WTC11 (cell line): Measurements from ENCODE around the gene USH2A. TPM values are rescaled to one million over a fixed set of nuclear protein-coding genes. Genes with fewer than 3 reads are reported as not detected.

Source experiments
- ATAC-seq: fragments of 200-7000 bp; cut with Tn5 transposase; 2 replicates; pipeline ENCODE4 v1.10.0; 2021; ENCODE audit warnings: mild to moderate bottlenecking, moderate library complexity
- CTCF ChIA-PET: fragments of 300-600 bp; sonication (Branson Sonifier 250); formaldehyde crosslinking; loops from one replicate; lab custom pipeline; 2021; ENCODE audit warnings: antibody characterized with exemption; lab: Charles Lee
- POLR2A ChIA-PET: fragments of 350-600 bp; sonication (Branson Sonifier 250); formaldehyde crosslinking; loops from one replicate; lab custom pipeline; 2021; ENCODE audit warnings: antibody characterized with exemption; lab: Charles Lee
- DNase-seq: peaks from one replicate; pipeline ENCODE4 v3.0.0; 2021; ENCODE audit warnings: low spot score
- H3K27ac Mint-ChIP-seq: 2 replicates; pipeline ENCODE4 v1.8.0; 2021; ENCODE audit warnings: mixed read lengths
- H3K27me3 Mint-ChIP-seq: 2 replicates; pipeline ENCODE4 v1.8.0; 2021; ENCODE audit warnings: low read depth, mild to moderate bottlenecking, moderate library complexity, mixed read lengths
- H3K36me3 Mint-ChIP-seq: 2 replicates; pipeline ENCODE4 v1.8.0; 2021; ENCODE audit warnings: mixed read lengths
- H3K4me1 Mint-ChIP-seq: 2 replicates; pipeline ENCODE4 v1.8.0; 2022; ENCODE audit warnings: mixed read lengths
- H3K4me3 Mint-ChIP-seq: 2 replicates; pipeline ENCODE4 v1.8.0; 2021; ENCODE audit warnings: mild to moderate bottlenecking, moderate library complexity, mixed read lengths
- H3K9me3 Mint-ChIP-seq: 2 replicates; pipeline ENCODE4 v1.8.0; 2021; ENCODE audit warnings: mixed read lengths
- ARID4B ChIP-seq: sonication (generic); formaldehyde crosslinking; IDR thresholded peaks from 2 replicates; pipeline ENCODE4 v1.8.0; 2023; ENCODE audit warnings: missing genetic modification reagents, mild to moderate bottlenecking, borderline replicate concordance
- ATF1 ChIP-seq: sonication (generic); formaldehyde crosslinking; IDR thresholded peaks from 2 replicates; pipeline ENCODE4 v1.8.1; 2023; ENCODE audit warnings: mild to moderate bottlenecking, moderate library complexity, missing genetic modification reagents
- ATF3 ChIP-seq: sonication (generic); formaldehyde crosslinking; conservative IDR thresholded peaks from 2 replicates; pipeline ENCODE4 v1.8.1; 2022; ENCODE audit warnings: mild to moderate bottlenecking, missing genetic modification reagents
- CDX4 ChIP-seq: fragments of 250-450 bp; sonication (Bioruptor Pico); IDR thresholded peaks from 2 replicates; pipeline ENCODE4 v1.9.0; 2021; ENCODE audit warnings: moderate library complexity, mild to moderate bottlenecking, inconsistent platforms, borderline replicate concordance
- EMX1 ChIP-seq: fragments of 250-450 bp; sonication (Bioruptor Pico); IDR thresholded peaks from 2 replicates; pipeline ENCODE4 v1.8.0; 2021; ENCODE audit warnings: mild to moderate bottlenecking
- ERG ChIP-seq: fragments of 250-450 bp; sonication (Bioruptor Pico); IDR thresholded peaks from 2 replicates; pipeline ENCODE4 v1.8.0; 2021; ENCODE audit warnings: mild to moderate bottlenecking
- ESRRA ChIP-seq: sonication (generic); formaldehyde crosslinking; IDR thresholded peaks from 2 replicates; pipeline ENCODE4 v1.8.1; 2022; ENCODE audit warnings: mild to moderate bottlenecking, missing genetic modification reagents, borderline replicate concordance
- FOXP4 ChIP-seq: sonication (generic); formaldehyde crosslinking; IDR thresholded peaks from 2 replicates; pipeline ENCODE4 v1.8.0; 2022; ENCODE audit warnings: mild to moderate bottlenecking, missing genetic modification reagents
- GTF2I ChIP-seq: fragments of 250-450 bp; sonication (Bioruptor Pico); conservative IDR thresholded peaks from 2 replicates; pipeline ENCODE4 v1.4.0; 2021; ENCODE audit warnings: mild to moderate bottlenecking
- IRF1 ChIP-seq: sonication (generic); formaldehyde crosslinking; IDR thresholded peaks from 2 replicates; pipeline ENCODE4 v1.8.0; 2023; ENCODE audit warnings: missing genetic modification reagents
- NFATC4 ChIP-seq: fragments of 250-450 bp; sonication (Bioruptor Pico); IDR thresholded peaks from 2 replicates; pipeline ENCODE4 v1.9.0; 2021; ENCODE audit warnings: mild to moderate bottlenecking
- NFYB ChIP-seq: sonication (generic); formaldehyde crosslinking; conservative IDR thresholded peaks from 2 replicates; pipeline ENCODE4 v1.8.0; 2022; ENCODE audit warnings: low read depth, missing genetic modification reagents
- NR1H2 ChIP-seq: sonication (generic); formaldehyde crosslinking; IDR thresholded peaks from 2 replicates; pipeline ENCODE4 v1.9.0; 2021; ENCODE audit warnings: mild to moderate bottlenecking, moderate library complexity, missing genetic modification reagents
- PRDM15 ChIP-seq: sonication (generic); formaldehyde crosslinking; IDR thresholded peaks from 2 replicates; pipeline ENCODE4 v1.8.0; 2022; ENCODE audit warnings: missing genetic modification reagents
- TEAD1 ChIP-seq: sonication (generic); formaldehyde crosslinking; IDR thresholded peaks from 2 replicates; pipeline ENCODE4 v1.8.0; 2022; ENCODE audit warnings: mild to moderate bottlenecking, missing genetic modification reagents
- ZNF138 ChIP-seq: sonication (generic); formaldehyde crosslinking; conservative IDR thresholded peaks from 2 replicates; pipeline ENCODE4 v1.8.1; 2022; ENCODE audit warnings: mild to moderate bottlenecking, moderate library complexity, missing genetic modification reagents
- ZNF232 ChIP-seq: sonication (generic); formaldehyde crosslinking; IDR thresholded peaks from 2 replicates; pipeline ENCODE4 v1.8.0; 2022; ENCODE audit warnings: mild to moderate bottlenecking, missing genetic modification reagents
- ZNF263 ChIP-seq: sonication (generic); formaldehyde crosslinking; IDR thresholded peaks from 2 replicates; pipeline ENCODE4 v1.8.1; 2022; ENCODE audit warnings: low read depth, mild to moderate bottlenecking, moderate library complexity, missing genetic modification reagents
- total RNA-seq: library from RNA; stranded (reverse); gene quantifications from 3 replicates; pipeline ENCODE4 v1.2.3, GENCODE V29; 2021

Gene USH2A
- total RNA-seq, 1 experiment from 2014 or later, result 0.37 TPM

GRCh38 chr1:215761446-215761845 lies 661.8 kb downstream of the USH2A start (continued):
- no peak for TF ChIP-seq PRDM15 (CRISPR knock-in tag)
- no peak for TF ChIP-seq ZNF232 (CRISPR knock-in tag)
- no peak for TF ChIP-seq ZNF138 (CRISPR knock-in tag)
- TF ChIP-seq CDX4 (CRISPR knock-in tag), result no peak
- TF ChIP-seq ZNF263 (CRISPR knock-in tag), result no peak
- TF ChIP-seq NFYB, result no peak
- no peak for TF ChIP-seq ATF3 (CRISPR knock-in tag)
- no peak for TF ChIP-seq NR1H2 (CRISPR knock-in tag)

- Mint-ChIP-seq H3K9me3 (no peaks in the 10 kb centered on the region), H3K27me3 (no peaks in the 10 kb centered on the region), H3K4me1 (no peaks in the 10 kb centered on the region), H3K27ac (no peak overlapping the region), H3K36me3 (no peaks in the 10 kb centered on the region), H3K4me3 (no peak overlapping the region)
- ChIA-PET CTCF (no interaction called here), POLR2A (no interaction called here)
- no peak for TF ChIP-seq ATF3 (CRISPR knock-in tag)
- no peak for TF ChIP-seq FOXP4 (CRISPR knock-in tag)
- TF ChIP-seq IRF1 (CRISPR knock-in tag), result no peak
- no peak for TF ChIP-seq TEAD1 (CRISPR knock-in tag)
- TF ChIP-seq ARID4B (CRISPR knock-in tag), result no peak
- no peak for TF ChIP-seq ERG (CRISPR knock-in tag)
- no peak for TF ChIP-seq ESRRA (CRISPR knock-in tag)
- TF ChIP-seq ATF1 (CRISPR knock-in tag), result no peak
- no peak for TF ChIP-seq NR1H2 (CRISPR knock-in tag)
- TF ChIP-seq GTF2I, result no peak
- TF ChIP-seq EMX1 (CRISPR knock-in tag), result no peak
- no peak for TF ChIP-seq ZNF138 (CRISPR knock-in tag)
- TF ChIP-seq NFATC4, result no peak
- no peak for DNase-seq
- no peak for ATAC-seq
Observed at GRCh38 chr1:215754112-215754511, 669.1 kb downstream of the USH2A start.
